Uterus (tissue), 2 donors: ENCODE measurements around the gene TUBB3.

Experiments
- POLR2A ChIP-seq, 2 donors: fragments of 450-650 bp; IDR thresholded peaks; one replicate each; pipeline ENCODE4 v1.6.1; 2016; ENCODE audit warnings: antibody characterized with exemption in 2 of 2, mild to moderate bottlenecking in 1 of 2, moderate library complexity in 1 of 2
- TF ChIP-seq, protein P1 (sequence below), 4 experiments: fragments of 200-600 bp in 2 of 4; fragments of 450-650 bp in 2 of 4; sonication (generic) in 2 of 4; IDR thresholded peaks; one replicate each; pipeline ENCODE4 v1.5.1; 2016 to 2019; ENCODE audit warnings: antibody characterized with exemption in 4 of 4, mild to moderate bottlenecking in 2 of 4, moderate library complexity in 1 of 4

DNA sequence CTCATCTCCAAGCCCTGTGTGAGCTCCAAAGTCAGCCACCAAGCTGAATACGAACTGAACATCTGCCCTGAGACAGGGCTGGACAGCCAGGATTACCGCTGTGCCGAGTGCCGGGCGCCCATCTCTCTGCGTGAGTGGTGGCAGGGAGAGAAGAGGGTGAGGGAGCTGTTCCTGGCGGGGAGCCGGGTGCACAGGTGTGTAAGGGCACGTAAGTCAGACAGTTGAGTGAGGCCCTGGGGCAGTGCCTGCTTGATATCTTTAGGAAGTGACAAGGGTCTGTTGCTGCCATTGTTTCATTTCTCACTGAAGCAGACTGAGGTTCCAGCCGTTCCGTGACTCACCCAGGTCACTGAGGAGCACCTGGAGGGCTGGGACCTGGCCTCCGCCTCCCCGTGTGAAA, 37.8 kb downstream of the TUBB3 start:
- TF ChIP-seq, protein P1, sequence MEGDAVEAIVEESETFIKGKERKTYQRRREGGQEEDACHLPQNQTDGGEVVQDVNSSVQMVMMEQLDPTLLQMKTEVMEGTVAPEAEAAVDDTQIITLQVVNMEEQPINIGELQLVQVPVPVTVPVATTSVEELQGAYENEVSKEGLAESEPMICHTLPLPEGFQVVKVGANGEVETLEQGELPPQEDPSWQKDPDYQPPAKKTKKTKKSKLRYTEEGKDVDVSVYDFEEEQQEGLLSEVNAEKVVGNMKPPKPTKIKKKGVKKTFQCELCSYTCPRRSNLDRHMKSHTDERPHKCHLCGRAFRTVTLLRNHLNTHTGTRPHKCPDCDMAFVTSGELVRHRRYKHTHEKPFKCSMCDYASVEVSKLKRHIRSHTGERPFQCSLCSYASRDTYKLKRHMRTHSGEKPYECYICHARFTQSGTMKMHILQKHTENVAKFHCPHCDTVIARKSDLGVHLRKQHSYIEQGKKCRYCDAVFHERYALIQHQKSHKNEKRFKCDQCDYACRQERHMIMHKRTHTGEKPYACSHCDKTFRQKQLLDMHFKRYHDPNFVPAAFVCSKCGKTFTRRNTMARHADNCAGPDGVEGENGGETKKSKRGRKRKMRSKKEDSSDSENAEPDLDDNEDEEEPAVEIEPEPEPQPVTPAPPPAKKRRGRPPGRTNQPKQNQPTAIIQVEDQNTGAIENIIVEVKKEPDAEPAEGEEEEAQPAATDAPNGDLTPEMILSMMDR (IDR thresholded peaks at IDR 0.05) = no peak
- no peak for TF ChIP-seq POLR2A (IDR thresholded peaks at IDR 0.05)
